ENCODE data around the gene KIAA1614.

Gene KIAA1614

GRCh38 chr1:180925471-180926051 is 12.9 kb downstream of the KIAA1614 start:
- DNase-seq: no peak

GRCh38 chr1:180926164-180926981 is 13.7 kb downstream of the KIAA1614 start:
- no peak for DNase-seq

- DNase-seq: no peak
Measured at GRCh38 chr1:180927348-180927747, 14.7 kb downstream of the KIAA1614 start.

- no peak for DNase-seq
Measured at GRCh38 chr1:180927841-180928240, 15.1 kb downstream of the KIAA1614 start.

- DNase-seq: no peak
Measured at GRCh38 chr1:180928331-180929230, 15.9 kb downstream of the KIAA1614 start.

- no peak for DNase-seq
Measured at GRCh38 chr1:180929389-180929788, 16.7 kb downstream of the KIAA1614 start.

- no peak for DNase-seq
Measured at GRCh38 chr1:180930687-180931086, 18.0 kb downstream of the KIAA1614 start.

- DNase-seq: no peak
Measured at GRCh38 chr1:180931529-180931928, 18.8 kb downstream of the KIAA1614 start.

GRCh38 chr1:180932378-180932777 is 19.7 kb downstream of the KIAA1614 start:
- DNase-seq: no peak

GRCh38 chr1:180933141-180933540 is 20.4 kb downstream of the KIAA1614 start:
- no peak for DNase-seq

GRCh38 chr1:180934563-180934962 is 21.9 kb downstream of the KIAA1614 start:
- no peak for DNase-seq

GRCh38 chr1:180935326-180936109 is 22.8 kb downstream of the KIAA1614 start:
- DNase-seq: no peak

GRCh38 chr1:180936110-180937011 is 23.7 kb downstream of the KIAA1614 start:
- DNase-seq: no peak

GRCh38 chr1:180937012-180937372 is 24.3 kb downstream of the KIAA1614 start:
- DNase-seq: no peak

- DNase-seq: no peak
Measured at GRCh38 chr1:180937624-180938225, 25.0 kb downstream of the KIAA1614 start.

GRCh38 chr1:180939073-180939710 is 26.5 kb downstream of the KIAA1614 start:
- DNase-seq: no peak

- DNase-seq: no peak
Measured at GRCh38 chr1:180939711-180940103, 27.0 kb downstream of the KIAA1614 start.

- no peak for DNase-seq
Measured at GRCh38 chr1:180940445-180940844, 27.7 kb downstream of the KIAA1614 start.

GRCh38 chr1:180941518-180942275 is 29.0 kb downstream of the KIAA1614 start:
- DNase-seq: no peak

- no peak for DNase-seq
Measured at GRCh38 chr1:180945151-180945550, 32.5 kb downstream of the KIAA1614 start.

Measured in activated CD4-positive, alpha-beta T cell treated with anti-CD3 and anti-CD28 coated beads, Interleukin-10, Interleukin-2, amounts not matched to agents 100 ng/mL and 50 ng/mL, durations not matched to agents 16 hours and 8 hours (primary cell).